Left lobe of liver (tissue), 2 donors: ENCODE data around the gene TMEM42. TPM values are rescaled to one million over a fixed set of nuclear protein-coding genes. Genes with fewer than 3 reads are reported as not detected.
"Not testable (repeated sequence)": the region's sequence is repeated elsewhere in the genome, so short reads cannot be mapped to it uniquely, and the experiment has no call there.

Source experiments
- ATAC-seq: fragments of 200-7000 bp; cut with Tn5 transposase; one replicate; pipeline ENCODE4 v1.9.1; 2020; ENCODE audit warnings: mild to moderate bottlenecking, moderate library complexity
- DNase-seq: peaks from one replicate; pipeline ENCODE4 v3.0.0-alpha.2; 2020; ENCODE audit warnings: low spot score
- total RNA-seq: library from RNA; stranded (reverse); gene quantifications from one replicate; pipeline ENCODE4 v1.2.1, GENCODE V29; 2021
- donor health status: DM: no; HTN: no; CAD: no; lungs with moderate emphysema.
- donor health status: DM: no; HTN: yes; CAD: no.

TMEM42 gene
- total RNA-seq: 9.7 TPM

- DNase-seq (peak; percentile 93), ATAC-seq (peak; percentile 98)
Observed at GRCh38 chr3:44861412-44862225, at the start of gene TMEM42. Gene TMEM42, plus strand, starts transcription at chr3:44861912. Its CDS starts 13 bp downstream, at chr3:44861925.

GRCh38 chr3:44814751-44815150 lies 47.0 kb upstream of the TMEM42 start:
- no peak for DNase-seq
- ATAC-seq: no peak

GRCh38 chr3:44816334-44816733 lies 45.4 kb upstream of the TMEM42 start:
- not testable (repeated sequence) for ATAC-seq, DNase-seq

- ATAC-seq, DNase-seq: not testable (repeated sequence)
Observed at GRCh38 chr3:44821206-44821605, 40.5 kb upstream of the TMEM42 start.

- DNase-seq (no peak), ATAC-seq (no peak)
Observed at GRCh38 chr3:44825264-44825925, 36.3 kb upstream of the TMEM42 start.

GRCh38 chr3:44827196-44827595 lies 34.5 kb upstream of the TMEM42 start:
- DNase-seq (no peak), ATAC-seq (no peak)

GRCh38 chr3:44831232-44831631 lies 30.5 kb upstream of the TMEM42 start:
- ATAC-seq (no peak), DNase-seq (no peak)

GRCh38 chr3:44832032-44832431 lies 29.7 kb upstream of the TMEM42 start:
- DNase-seq (no peak), ATAC-seq (no peak)

- ATAC-seq: no peak
- no peak for DNase-seq
Observed at GRCh38 chr3:44832965-44833364, 28.7 kb upstream of the TMEM42 start.

GRCh38 chr3:44833394-44833793 lies 28.3 kb upstream of the TMEM42 start:
- no peak for DNase-seq
- ATAC-seq: no peak

GRCh38 chr3:44835684-44836083 lies 26.0 kb upstream of the TMEM42 start:
- ATAC-seq (no peak), DNase-seq (no peak)

- no peak for DNase-seq
- ATAC-seq: no peak
Observed at GRCh38 chr3:44842376-44842775, 19.3 kb upstream of the TMEM42 start.

- ATAC-seq (no peak), DNase-seq (no peak)
Observed at GRCh38 chr3:44845528-44846520, 15.9 kb upstream of the TMEM42 start.

GRCh38 chr3:44848634-44849033 lies 13.1 kb upstream of the TMEM42 start:
- no peak for ATAC-seq
- DNase-seq: no peak

- DNase-seq: not testable (repeated sequence)
Observed at GRCh38 chr3:44856663-44857062, 5.0 kb upstream of the TMEM42 start.

GRCh38 chr3:44860117-44860516 lies 1.6 kb upstream of the TMEM42 start:
- ATAC-seq: no peak

More at GRCh38 chr3:44856663-44857062, 5.0 kb upstream of the TMEM42 start:
- not testable (repeated sequence) for ATAC-seq

GRCh38 chr3:44862226-44862637 lies 520 bp downstream of the TMEM42 start:
- no peak for DNase-seq
- ATAC-seq: no peak

More at GRCh38 chr3:44860117-44860516, 1.6 kb upstream of the TMEM42 start:
- DNase-seq: no peak

- no peak for DNase-seq
- ATAC-seq: no peak
Observed at GRCh38 chr3:44865272-44866035, 3.7 kb downstream of the TMEM42 start.

GRCh38 chr3:44867421-44868111 lies 5.9 kb downstream of the TMEM42 start:
- DNase-seq (no peak), ATAC-seq (no peak)
